Mesendoderm (in vitro differentiated cells): ENCODE data around the gene RHOB.
"Not testable (repeated sequence)": the region's sequence is repeated elsewhere in the genome, so short reads cannot be mapped to it uniquely, and the experiment has no call there.

Experiments
- DNase-seq: peaks from one replicate; pipeline ENCODE4 v3.0.0; 2013
- H2AK5ac ChIP-seq: 2 replicates; pipeline ENCODE4 v1.6.1; 2013; ENCODE audit warnings: low read length, inconsistent platforms
- H2BK120ac ChIP-seq: 2 replicates; pipeline ENCODE4 v1.6.1; 2013; ENCODE audit warnings: low read depth, mild to moderate bottlenecking, low read length, moderate library complexity, mixed read lengths
- H2BK15ac ChIP-seq: replicated peaks from 2 replicates; pipeline ENCODE4 v1.6.1; 2013; ENCODE audit warnings: low read depth, mild to moderate bottlenecking, moderate library complexity
- H2BK5ac ChIP-seq: 2 replicates; pipeline ENCODE4 v1.6.1; 2013; ENCODE audit warnings: low read length, inconsistent platforms
- H3K18ac ChIP-seq: 2 replicates; pipeline ENCODE4 v1.6.1; 2013; ENCODE audit warnings: mild to moderate bottlenecking, low read length, mixed read lengths
- H3K23ac ChIP-seq: one replicate; pipeline ENCODE4 v1.6.1; 2013; ENCODE audit warnings: low read length
- H3K27ac ChIP-seq: 2 replicates; pipeline ENCODE4 v1.5.1; 2013; ENCODE audit warnings: low read depth, mild to moderate bottlenecking, inconsistent platforms, low read length, moderate library complexity
- H3K27me3 ChIP-seq: 2 replicates; pipeline ENCODE4 v1.6.1; 2013; ENCODE audit warnings: low read length, control low read depth, mild to moderate bottlenecking, inconsistent platforms; ENCODE audit not compliant: insufficient read depth, poor library complexity
- H3K36me3 ChIP-seq: 2 replicates; pipeline ENCODE4 v1.6.1; 2013; ENCODE audit warnings: low read length, inconsistent platforms; ENCODE audit not compliant: control insufficient read depth, insufficient read depth
- H3K4ac ChIP-seq: one replicate; pipeline ENCODE4 v1.6.1; 2013; ENCODE audit warnings: low read depth, mild to moderate bottlenecking, low read length, moderate library complexity
- H3K4me1 ChIP-seq: 2 replicates; pipeline ENCODE4 v1.6.1; 2013; ENCODE audit warnings: low read depth, low read length, inconsistent platforms; ENCODE audit not compliant: control insufficient read depth
- H3K4me2 ChIP-seq: 2 replicates; pipeline ENCODE4 v1.6.1; 2013; ENCODE audit warnings: low read length
- H3K4me3 ChIP-seq: 2 replicates; pipeline ENCODE4 v1.5.1; 2013; ENCODE audit warnings: mild to moderate bottlenecking, low read length
- H3K56ac ChIP-seq: one replicate; pipeline ENCODE4 v1.6.1; 2013; ENCODE audit warnings: low read length
- H3K79me1 ChIP-seq: 2 replicates; pipeline ENCODE4 v1.6.1; 2013; ENCODE audit warnings: low read length, inconsistent platforms
- H3K79me2 ChIP-seq: 2 replicates; pipeline ENCODE4 v1.6.1; 2013; ENCODE audit warnings: mild to moderate bottlenecking, low read length; ENCODE audit not compliant: control insufficient read depth, insufficient read depth
- H3K9ac ChIP-seq: 2 replicates; pipeline ENCODE4 v1.6.1; 2013; ENCODE audit warnings: low read length, inconsistent platforms
- H4K5ac ChIP-seq: one replicate; pipeline ENCODE4 v1.6.1; 2013; ENCODE audit warnings: low read length
- H4K8ac ChIP-seq: one replicate; pipeline ENCODE4 v1.6.1; 2013; ENCODE audit warnings: low read depth, mild to moderate bottlenecking, control low read depth, low read length, moderate library complexity
- WGBS: extraction: QIAGEN DNeasy Blood & Tissue Kit; methylation state at CpG from one replicate; pipeline ENCODE4 v1.1.7; 2013; ENCODE audit warnings: low lambda C conversion rate, missing lambda C conversion rate; ENCODE audit not compliant: insufficient coverage; ENCODE audit errors: extremely low coverage; 5-methylcytosine and 5-hydroxymethylcytosine counted together

The RHOB gene

DNA sequence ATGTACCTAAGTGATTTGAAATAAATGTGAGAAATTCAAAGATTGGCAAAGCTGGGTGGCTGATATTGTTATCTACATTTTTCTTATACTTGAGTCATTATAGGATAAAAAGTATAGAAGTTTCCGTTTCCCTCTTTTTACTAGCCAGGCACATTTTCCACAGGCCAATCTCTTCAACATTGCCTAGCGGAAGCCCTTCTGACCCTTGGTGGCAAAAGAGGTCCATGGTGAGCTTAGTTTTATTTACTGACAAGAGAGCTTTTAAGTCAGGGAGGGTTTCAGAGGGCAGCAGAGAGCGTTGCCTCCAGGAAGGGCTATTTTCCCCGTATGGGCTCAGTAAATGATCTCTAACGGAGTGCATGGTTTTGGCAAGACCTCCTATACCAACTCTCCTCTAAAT is 15.1 kb upstream of the RHOB start:
- H3K9ac ChIP-seq, result no peak overlapping the region
- no peak overlapping the region for H3K23ac ChIP-seq
- H3K4me1 ChIP-seq, result no peaks in the 10 kb centered on the region
- no peak overlapping the region for H3K4me2 ChIP-seq
- H3K4ac ChIP-seq, result no peak overlapping the region
- H2BK120ac ChIP-seq, result no peak overlapping the region
- no CpG with 5 or more reads among the region's 5 CpGs for WGBS
- no peak overlapping the region for H2BK15ac ChIP-seq
- no peak overlapping the region for H2BK5ac ChIP-seq
- no peak overlapping the region for H2AK5ac ChIP-seq
- no peak for DNase-seq
- H4K8ac ChIP-seq, result no peak overlapping the region
- peak overlapping the region; percentile 3 for H3K56ac ChIP-seq
- H3K79me1 ChIP-seq, result no peaks in the 10 kb centered on the region
- no peaks in the 10 kb centered on the region for H3K79me2 ChIP-seq
- no peak overlapping the region for H3K27ac ChIP-seq
- no peak overlapping the region for H4K5ac ChIP-seq
- no peak overlapping the region for H3K18ac ChIP-seq
- H3K36me3 ChIP-seq, result no peaks in the 10 kb centered on the region
- no peak overlapping the region for H3K4me3 ChIP-seq
- no peaks in the 10 kb centered on the region for H3K27me3 ChIP-seq

DNA sequence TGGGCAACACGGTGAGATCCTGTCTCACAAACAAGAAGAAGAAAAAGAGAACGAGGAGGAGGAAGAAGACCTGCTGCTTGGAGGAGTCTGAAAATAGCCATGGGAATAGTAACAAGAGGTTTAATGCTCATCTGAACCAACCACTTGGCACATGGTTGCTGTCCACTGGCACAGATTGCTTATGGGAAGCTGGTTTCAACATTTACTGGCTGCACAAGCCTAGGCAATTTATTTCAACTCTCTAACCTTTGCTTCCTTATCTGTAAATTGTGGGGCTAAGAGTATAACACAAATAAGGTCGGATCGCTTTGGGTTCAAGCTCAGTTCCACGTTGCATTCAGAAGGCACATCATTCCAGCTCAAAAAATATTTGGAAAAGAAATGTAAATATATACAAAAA is 14.2 kb upstream of the RHOB start:
- no peaks in the 10 kb centered on the region for H3K4me1 ChIP-seq
- no peak overlapping the region for H4K5ac ChIP-seq
- no peak overlapping the region for H3K4me2 ChIP-seq
- no peak overlapping the region for H3K9ac ChIP-seq
- H3K27me3 ChIP-seq, result no peaks in the 10 kb centered on the region
- no peak overlapping the region for H4K8ac ChIP-seq
- no peak overlapping the region for H2BK15ac ChIP-seq
- no peak overlapping the region for H2BK5ac ChIP-seq
- H2BK120ac ChIP-seq, result no peak overlapping the region
- no peak overlapping the region for H2AK5ac ChIP-seq
- no peak overlapping the region for H3K23ac ChIP-seq
- H3K4ac ChIP-seq, result no peak overlapping the region
- no peaks in the 10 kb centered on the region for H3K79me2 ChIP-seq
- H3K18ac ChIP-seq, result no peak overlapping the region
- H3K56ac ChIP-seq, result no peak overlapping the region
- no peaks in the 10 kb centered on the region for H3K36me3 ChIP-seq
- no peak overlapping the region for H3K4me3 ChIP-seq
- no peak overlapping the region for H3K27ac ChIP-seq
- H3K79me1 ChIP-seq, result no peaks in the 10 kb centered on the region
- DNase-seq, result no peak
- no CpG with 5 or more reads among the region's 5 CpGs for WGBS

DNA sequence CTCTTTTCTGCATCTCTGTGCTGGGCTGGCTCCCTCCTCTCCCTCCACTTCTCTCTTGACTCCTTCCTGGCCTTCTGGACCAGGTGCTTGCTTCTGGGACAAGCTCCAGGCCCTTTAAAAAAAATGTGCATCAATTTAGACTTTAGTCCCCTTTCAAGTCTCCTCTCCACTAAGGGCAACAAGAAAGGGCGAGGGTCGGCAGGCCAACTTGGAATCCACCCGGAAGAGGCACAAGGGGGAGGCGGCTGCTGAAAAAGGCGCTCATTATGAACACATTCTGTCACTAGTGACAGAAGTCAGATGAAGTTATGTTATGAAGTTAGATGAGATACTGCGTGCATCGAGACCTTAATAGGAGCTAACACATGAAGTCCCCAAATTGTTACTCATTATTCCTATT is 13.6 kb upstream of the RHOB start:
- no peaks in the 10 kb centered on the region for H3K4me1 ChIP-seq
- no CpG with 5 or more reads among the region's 7 CpGs for WGBS

DNA sequence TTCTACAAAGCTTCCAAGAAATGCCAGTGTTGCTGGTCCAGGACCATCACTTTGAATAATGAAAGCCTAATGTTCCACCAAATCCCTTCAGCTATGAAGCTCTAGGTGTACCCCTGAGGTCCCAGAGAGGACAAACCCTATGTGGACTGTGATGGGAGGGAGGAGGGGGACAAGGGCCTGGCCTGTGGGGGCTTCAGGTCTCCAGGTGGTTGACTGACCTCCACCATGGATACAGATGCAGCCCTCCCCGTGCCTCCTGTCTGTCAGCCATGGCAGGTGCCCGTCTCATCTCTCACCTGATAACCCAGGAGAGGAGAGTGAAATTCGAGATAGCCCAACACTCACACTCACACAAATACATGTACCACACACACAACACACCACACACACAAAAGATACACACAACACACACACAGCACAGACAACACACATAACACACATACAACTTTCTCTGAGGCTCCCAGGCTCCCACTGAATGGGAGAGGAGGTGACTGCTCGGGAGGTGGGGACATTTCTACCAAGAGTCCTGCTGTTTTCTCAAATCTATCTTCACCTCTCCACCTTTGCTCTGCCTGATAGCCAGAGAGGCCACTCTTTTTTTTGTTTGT is 12.8 kb upstream of the RHOB start:
- H3K4me3 ChIP-seq, result no peak overlapping the region

More for the DNA sequence above, 13.6 kb upstream of the RHOB start:
- Histone ChIP-seq H2BK15ac (no peak overlapping the region), H3K79me2 (no peaks in the 10 kb centered on the region), H3K27me3 (no peaks in the 10 kb centered on the region), H3K79me1 (no peaks in the 10 kb centered on the region), H3K36me3 (no peaks in the 10 kb centered on the region), H3K56ac (no peak overlapping the region), H3K27ac (no peak overlapping the region), H3K4me3 (no peak overlapping the region), H4K8ac (no peak overlapping the region), H3K18ac (no peak overlapping the region), H2AK5ac (no peak overlapping the region), H2BK120ac (no peak overlapping the region), H3K4me2 (no peak overlapping the region), H2BK5ac (no peak overlapping the region), H4K5ac (no peak overlapping the region), H3K23ac (no peak overlapping the region), H3K4ac (no peak overlapping the region), H3K9ac (no peak overlapping the region)
- DNase-seq, result no peak

DNA sequence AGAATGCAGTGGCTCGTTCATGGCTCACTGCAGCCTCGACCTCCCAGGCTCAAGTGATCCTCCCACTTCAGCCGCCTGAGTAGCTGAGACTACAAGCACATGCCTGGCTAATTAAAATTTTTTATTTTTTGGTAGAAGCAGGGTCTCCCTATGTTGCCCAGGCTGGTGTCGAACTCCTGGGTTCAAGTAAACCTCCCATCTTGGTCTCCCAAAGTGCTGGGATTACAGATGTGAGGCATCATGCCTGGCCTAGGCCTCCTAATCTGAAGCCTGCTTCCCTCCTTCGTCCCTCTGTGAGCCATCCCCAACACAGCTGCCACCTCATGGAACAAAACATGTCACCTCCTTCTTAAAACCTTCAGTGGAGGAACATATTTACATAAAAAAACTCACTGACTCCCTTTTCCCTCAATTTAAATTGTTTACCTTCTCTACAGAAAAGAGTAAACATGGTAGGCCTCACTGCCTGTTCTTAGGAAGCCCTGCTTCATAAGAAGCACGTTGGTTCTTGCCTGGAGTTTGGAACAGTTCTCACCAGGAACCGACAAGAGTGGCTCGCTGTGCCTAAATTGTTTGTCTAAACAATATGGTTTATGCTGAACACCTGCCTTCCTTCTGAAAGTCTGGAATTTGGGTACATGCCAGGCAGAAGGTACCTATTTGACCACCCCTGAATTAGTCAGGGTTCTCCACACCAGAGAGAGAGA is 12.1 kb upstream of the RHOB start:
- Histone ChIP-seq H2BK5ac (no peak overlapping the region), H3K4me2 (no peak overlapping the region), H3K23ac (no peak overlapping the region), H3K18ac (no peak overlapping the region), H3K36me3 (no peaks in the 10 kb centered on the region), H4K5ac (no peak overlapping the region), H3K4me3 (no peak overlapping the region), H3K56ac (no peak overlapping the region), H3K4me1 (no peaks in the 10 kb centered on the region), H3K4ac (no peak overlapping the region), H4K8ac (no peak overlapping the region), H2BK15ac (no peak overlapping the region), H2AK5ac (no peak overlapping the region), H3K79me1 (no peaks in the 10 kb centered on the region), H3K27ac (no peak overlapping the region), H3K27me3 (no peaks in the 10 kb centered on the region), H2BK120ac (no peak overlapping the region), H3K9ac (no peak overlapping the region), H3K79me2 (no peaks in the 10 kb centered on the region)
- WGBS, result no CpG with 5 or more reads among the region's 8 CpGs
- DNase-seq, result no peak

More for the DNA sequence above, 12.8 kb upstream of the RHOB start:
- H3K27ac ChIP-seq, result no peak overlapping the region
- H4K8ac ChIP-seq, result no peak overlapping the region
- no peak overlapping the region for H3K23ac ChIP-seq
- H3K27me3 ChIP-seq, result no peaks in the 10 kb centered on the region
- H3K79me1 ChIP-seq, result no peaks in the 10 kb centered on the region
- no peaks in the 10 kb centered on the region for H3K4me1 ChIP-seq
- no peak overlapping the region for H3K9ac ChIP-seq
- H2BK120ac ChIP-seq, result no peak overlapping the region
- no peaks in the 10 kb centered on the region for H3K36me3 ChIP-seq
- no peaks in the 10 kb centered on the region for H3K79me2 ChIP-seq
- H4K5ac ChIP-seq, result no peak overlapping the region
- no peak overlapping the region for H3K56ac ChIP-seq
- H2AK5ac ChIP-seq, result no peak overlapping the region
- H3K4ac ChIP-seq, result no peak overlapping the region
- no peak overlapping the region for H2BK15ac ChIP-seq
- H2BK5ac ChIP-seq, result no peak overlapping the region
- no CpG with 5 or more reads among the region's 4 CpGs for WGBS
- DNase-seq, result no peak
- no peak overlapping the region for H3K18ac ChIP-seq
- no peak overlapping the region for H3K4me2 ChIP-seq

DNA sequence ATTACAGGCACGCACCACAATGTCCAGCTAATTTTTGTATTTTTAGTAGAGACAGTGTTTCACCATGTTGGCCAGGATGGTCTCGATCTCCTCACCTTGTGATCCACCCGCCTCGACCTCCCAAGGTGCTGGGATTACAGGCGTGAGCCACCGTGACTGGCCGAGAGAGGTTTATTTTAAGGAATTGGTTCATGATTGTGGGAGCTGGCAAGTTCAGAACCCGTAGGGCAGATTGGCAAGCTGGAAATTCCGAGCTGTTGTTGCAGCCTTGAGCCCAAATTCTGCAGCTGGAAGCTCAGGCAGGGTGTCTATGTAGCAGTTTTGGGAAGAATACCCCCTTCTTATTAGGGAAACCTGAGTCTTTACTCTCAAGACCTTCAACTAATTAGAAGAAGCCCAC is 11.4 kb upstream of the RHOB start:
- not testable (repeated sequence) for H3K56ac ChIP-seq, DNase-seq, H3K27ac ChIP-seq, H3K27me3 ChIP-seq, H2BK120ac ChIP-seq, H3K79me1 ChIP-seq, H3K9ac ChIP-seq, H4K5ac ChIP-seq, H3K79me2 ChIP-seq, H3K4me2 ChIP-seq, H2AK5ac ChIP-seq, H3K4me1 ChIP-seq, H2BK5ac ChIP-seq, H2BK15ac ChIP-seq, H3K23ac ChIP-seq, H3K36me3 ChIP-seq, H3K4me3 ChIP-seq, H4K8ac ChIP-seq, H3K4ac ChIP-seq, H3K18ac ChIP-seq
- no CpG with 5 or more reads among the region's 9 CpGs for WGBS
